ENCODE measurements around the gene MAML2. TPM values are rescaled to one million over a fixed set of nuclear protein-coding genes. Genes with fewer than 3 reads are reported as not detected.

Gene MAML2
- total and polyA plus RNA-seq, 2 donors = 7.9 to 9.8 TPM

DNA sequence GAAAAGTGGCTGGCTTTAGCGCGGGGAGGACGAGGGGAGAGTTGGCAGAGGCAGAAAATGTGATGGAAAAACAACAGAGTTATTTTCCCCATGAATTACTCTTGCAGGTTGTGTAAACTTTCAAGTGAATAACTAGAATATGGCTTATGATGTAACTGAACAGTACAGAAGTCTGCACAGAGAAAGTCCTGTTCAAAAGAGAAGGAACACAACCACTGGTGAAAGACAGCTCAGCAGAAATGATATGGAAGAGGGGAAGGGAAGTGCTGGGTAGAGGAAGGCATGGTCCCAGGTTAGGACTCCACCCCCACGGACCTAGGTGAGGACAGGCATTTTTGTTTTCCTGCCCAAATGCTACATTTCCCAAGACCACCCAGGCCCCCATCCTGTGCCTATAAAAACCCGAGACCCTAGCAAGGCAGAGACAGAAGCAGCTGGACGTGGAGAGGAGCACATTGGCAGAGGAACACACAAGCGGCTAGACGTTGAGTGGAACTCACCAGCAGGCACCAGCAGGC is 77.7 kb downstream of the MAML2 start:
- H3K27ac ChIP-seq (ENCODE audit: low read depth in 1 of 2, low read length in 1 of 2) = no peak overlapping the region
- 97% methylated on average over 8 of the region's 8 CpGs for WGBS
- peaks cover 1 to 10% of the 10 kb centered on the region in 2 donors for H3K4me1 ChIP-seq (ENCODE audit: control insufficient read depth in 2 of 2, insufficient read depth in 2 of 2, low read length in 2 of 2)

DNA sequence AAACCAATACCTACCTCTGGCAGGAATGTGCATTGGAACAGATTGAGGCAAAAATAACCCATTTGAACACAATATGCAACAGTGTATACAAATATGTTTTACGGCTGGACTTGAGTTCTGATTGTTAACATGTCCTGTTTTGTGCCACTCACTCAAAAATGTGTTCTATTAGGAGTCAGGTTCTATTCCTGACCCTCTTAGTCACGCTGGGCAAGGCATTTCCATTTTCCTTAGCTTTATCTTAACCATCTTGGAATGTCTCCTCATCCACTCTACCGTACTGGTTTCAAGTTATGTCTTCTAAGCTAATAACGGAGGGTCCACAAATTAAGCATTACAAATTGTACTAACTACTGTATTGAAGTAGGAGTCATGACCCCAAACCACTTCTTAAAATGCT is 78.6 kb downstream of the MAML2 start:
- Histone ChIP-seq H3K4me3 (ENCODE audit: low read length in 2 of 2) (no peak overlapping the region), H3K4me1 (ENCODE audit: control insufficient read depth in 2 of 2, insufficient read depth in 2 of 2, low read length in 2 of 2) (peaks cover 9 to 19% of the 10 kb centered on the region in 2 donors), H3K36me3 (ENCODE audit: control insufficient read depth in 2 of 2, insufficient read depth in 2 of 2, low read length in 1 of 2) (no peaks in the 10 kb centered on the region), H3K9me3 (ENCODE audit: control insufficient read depth in 2 of 2, insufficient read depth in 1 of 2, low read length in 1 of 2) (no peaks in the 10 kb centered on the region), H3K27me3 (ENCODE audit: control insufficient read depth in 2 of 2, insufficient read depth in 1 of 2, low read length in 1 of 2) (no peaks in the 10 kb centered on the region), H3K27ac (ENCODE audit: low read depth in 1 of 2, low read length in 1 of 2) (no peak overlapping the region)
- no peak for DNase-seq (ENCODE audit: low read depth in 6 of 9, low spot score in 9 of 9)
- WGBS = 90% methylated on average over 4 of the region's 4 CpGs

More for the DNA sequence above, 77.7 kb downstream of the MAML2 start:
- H3K9me3 ChIP-seq (ENCODE audit: control insufficient read depth in 2 of 2, insufficient read depth in 1 of 2, low read length in 1 of 2) = no peaks in the 10 kb centered on the region
- no peak for DNase-seq (ENCODE audit: low read depth in 6 of 9, low spot score in 9 of 9)
- no peak overlapping the region for H3K4me3 ChIP-seq (ENCODE audit: low read length in 2 of 2)
- no peaks in the 10 kb centered on the region for H3K27me3 ChIP-seq (ENCODE audit: control insufficient read depth in 2 of 2, insufficient read depth in 1 of 2, low read length in 1 of 2)
- H3K36me3 ChIP-seq (ENCODE audit: control insufficient read depth in 2 of 2, insufficient read depth in 2 of 2, low read length in 1 of 2) = no peaks in the 10 kb centered on the region

DNA sequence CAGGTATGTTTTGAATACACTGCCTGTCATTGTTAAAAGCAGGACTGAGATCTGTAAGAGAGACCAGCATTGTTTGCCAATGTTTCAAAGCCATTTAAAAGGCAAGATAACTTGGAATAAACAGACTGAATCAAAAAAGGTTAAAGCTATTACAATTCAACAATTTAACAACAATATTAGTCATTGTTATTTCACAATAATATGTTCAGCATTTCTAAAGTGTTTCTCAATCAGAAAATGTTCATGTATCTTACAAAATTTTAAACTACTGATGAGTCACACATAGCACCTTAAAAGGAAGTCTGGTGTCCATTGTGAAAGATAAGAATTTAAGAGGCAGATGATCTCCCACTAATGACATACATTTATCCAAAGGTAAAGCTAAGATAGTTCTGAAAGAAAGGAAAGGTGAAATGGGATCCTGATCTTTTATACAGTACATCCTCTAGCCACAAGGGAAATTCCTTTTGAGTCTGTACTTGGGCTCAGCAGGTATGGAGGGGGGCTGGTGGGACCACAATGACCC is 79.7 kb downstream of the MAML2 start:
- DNase-seq (ENCODE audit: low read depth in 6 of 9, low spot score in 9 of 9) = no peak
- H3K27ac ChIP-seq (ENCODE audit: low read depth in 1 of 2, low read length in 1 of 2) = peak overlapping the region in 1 of 2 donors; percentile 43

DNA sequence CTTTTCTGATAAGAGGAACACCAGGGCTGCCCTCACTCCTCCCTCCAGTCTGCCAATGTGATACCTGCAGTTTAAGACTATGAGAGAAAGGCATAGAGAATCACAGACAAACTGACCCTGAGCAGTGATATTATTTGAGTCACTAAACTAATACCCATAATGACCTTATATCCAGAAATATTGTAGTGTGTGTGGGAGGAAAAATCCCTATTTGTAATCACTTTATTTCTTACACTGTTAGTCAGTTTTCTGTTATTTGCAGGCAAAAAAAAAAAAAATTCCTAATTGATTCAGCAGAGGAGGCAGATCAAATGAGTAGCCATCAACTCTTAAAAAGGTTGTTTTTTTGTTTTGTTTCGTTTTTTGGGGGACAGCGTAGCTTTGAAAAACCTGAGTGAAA is 82.5 kb downstream of the MAML2 start:
- Histone ChIP-seq H3K9me3 (ENCODE audit: control insufficient read depth in 2 of 2, insufficient read depth in 1 of 2, low read length in 1 of 2) (no peaks in the 10 kb centered on the region), H3K36me3 (ENCODE audit: control insufficient read depth in 2 of 2, insufficient read depth in 2 of 2, low read length in 1 of 2) (no peaks in the 10 kb centered on the region), H3K4me1 (ENCODE audit: control insufficient read depth in 2 of 2, insufficient read depth in 2 of 2, low read length in 2 of 2) (peaks cover 40 to 42% of the 10 kb centered on the region in 2 donors), H3K4me3 (ENCODE audit: low read length in 2 of 2) (no peak overlapping the region), H3K27ac (ENCODE audit: low read depth in 1 of 2, low read length in 1 of 2) (peak overlapping the region in 1 of 2 donors; percentile 77), H3K27me3 (ENCODE audit: control insufficient read depth in 2 of 2, insufficient read depth in 1 of 2, low read length in 1 of 2) (no peaks in the 10 kb centered on the region)
- 95% methylated on average over 2 of the region's 2 CpGs for WGBS
- no peak for DNase-seq (ENCODE audit: low read depth in 6 of 9, low spot score in 9 of 9)

More for the DNA sequence above, 79.7 kb downstream of the MAML2 start:
- Histone ChIP-seq H3K36me3 (ENCODE audit: control insufficient read depth in 2 of 2, insufficient read depth in 2 of 2, low read length in 1 of 2) (no peaks in the 10 kb centered on the region), H3K4me1 (ENCODE audit: control insufficient read depth in 2 of 2, insufficient read depth in 2 of 2, low read length in 2 of 2) (peaks cover 19 to 30% of the 10 kb centered on the region in 2 donors), H3K9me3 (ENCODE audit: control insufficient read depth in 2 of 2, insufficient read depth in 1 of 2, low read length in 1 of 2) (no peaks in the 10 kb centered on the region), H3K27me3 (ENCODE audit: control insufficient read depth in 2 of 2, insufficient read depth in 1 of 2, low read length in 1 of 2) (no peaks in the 10 kb centered on the region), H3K4me3 (ENCODE audit: low read length in 2 of 2) (no peak overlapping the region)

DNA sequence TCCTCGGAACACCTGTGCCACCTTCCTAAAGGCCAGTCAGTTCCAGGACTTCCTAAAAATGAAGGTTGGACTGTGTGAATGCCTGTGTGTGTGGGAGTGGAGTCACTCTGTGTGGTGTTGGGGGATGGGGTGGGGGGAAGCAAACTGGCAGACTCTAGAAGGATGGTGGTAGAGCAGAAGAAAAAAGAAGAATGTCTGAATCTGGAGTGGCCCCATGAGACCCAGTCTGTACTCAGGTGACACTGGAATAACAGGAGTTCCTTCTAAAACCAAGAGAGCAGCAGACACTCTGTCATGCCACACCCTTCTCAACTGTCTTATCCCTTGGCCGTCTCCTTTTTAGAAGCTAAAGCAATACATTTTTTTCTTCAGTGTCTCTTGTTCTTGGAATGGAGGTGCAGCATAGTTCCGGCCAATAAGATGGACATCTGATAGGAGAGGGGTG is 82.9 kb downstream of the MAML2 start:
- no peaks in the 10 kb centered on the region for H3K9me3 ChIP-seq (ENCODE audit: control insufficient read depth in 2 of 2, insufficient read depth in 1 of 2, low read length in 1 of 2)
- H3K36me3 ChIP-seq (ENCODE audit: control insufficient read depth in 2 of 2, insufficient read depth in 2 of 2, low read length in 1 of 2) = no peaks in the 10 kb centered on the region
- H3K4me1 ChIP-seq (ENCODE audit: control insufficient read depth in 2 of 2, insufficient read depth in 2 of 2, low read length in 2 of 2) = peaks cover 44 to 45% of the 10 kb centered on the region in 2 donors
- WGBS = 92% methylated on average over 3 of the region's 3 CpGs
- H3K4me3 ChIP-seq (ENCODE audit: low read length in 2 of 2) = no peak overlapping the region
- peak overlapping the region; percentile 14 to 77 for H3K27ac ChIP-seq (ENCODE audit: low read depth in 1 of 2, low read length in 1 of 2)
- peak in 1 of 9 donors; percentile 47 for DNase-seq (ENCODE audit: low read depth in 6 of 9, low spot score in 9 of 9)
- H3K27me3 ChIP-seq (ENCODE audit: control insufficient read depth in 2 of 2, insufficient read depth in 1 of 2, low read length in 1 of 2) = no peaks in the 10 kb centered on the region

DNA sequence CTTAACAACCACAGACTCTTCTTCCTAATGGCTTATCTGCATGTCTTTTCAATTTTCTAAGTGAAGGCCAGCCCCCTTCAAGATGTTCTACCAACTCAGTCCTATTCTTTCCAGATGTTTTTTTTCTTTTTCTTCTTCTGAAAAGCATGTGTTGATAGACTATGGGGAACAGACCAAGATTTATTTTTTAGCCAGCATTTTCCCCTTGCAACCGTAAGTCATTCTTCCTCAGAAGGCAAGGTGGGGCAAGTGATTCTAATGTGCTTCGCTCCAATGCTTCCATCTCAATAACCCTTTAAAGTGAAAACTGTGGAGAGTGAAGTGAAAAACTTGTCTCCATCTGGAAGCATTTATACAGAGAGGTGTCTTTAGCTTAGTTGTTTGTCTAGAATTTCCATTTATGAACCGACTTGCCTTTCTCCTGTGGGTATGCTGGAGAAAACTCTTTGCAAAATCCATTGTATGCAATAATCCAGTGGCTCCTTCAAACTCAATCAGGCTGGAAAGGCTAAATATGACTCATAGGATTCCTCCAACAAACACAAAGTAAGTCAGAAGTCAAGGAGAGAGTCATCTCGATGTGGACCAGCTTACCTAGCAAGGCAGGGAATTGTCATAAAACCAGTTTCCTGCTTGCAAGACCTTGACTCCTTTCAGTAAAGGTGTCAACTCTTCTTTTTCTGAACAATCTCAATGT is 83.7 kb downstream of the MAML2 start:
- H3K36me3 ChIP-seq (ENCODE audit: control insufficient read depth in 2 of 2, insufficient read depth in 2 of 2, low read length in 1 of 2) = no peaks in the 10 kb centered on the region
- peak overlapping the region; percentile 19 to 90 for H3K27ac ChIP-seq (ENCODE audit: low read depth in 1 of 2, low read length in 1 of 2)
- H3K4me3 ChIP-seq (ENCODE audit: low read length in 2 of 2) = no peak overlapping the region
- peaks cover 50 to 52% of the 10 kb centered on the region in 2 donors for H3K4me1 ChIP-seq (ENCODE audit: control insufficient read depth in 2 of 2, insufficient read depth in 2 of 2, low read length in 2 of 2)
- 67% methylated on average over 4 of the region's 4 CpGs for WGBS
- H3K9me3 ChIP-seq (ENCODE audit: control insufficient read depth in 2 of 2, insufficient read depth in 1 of 2, low read length in 1 of 2) = no peaks in the 10 kb centered on the region
- no peaks in the 10 kb centered on the region for H3K27me3 ChIP-seq (ENCODE audit: control insufficient read depth in 2 of 2, insufficient read depth in 1 of 2, low read length in 1 of 2)
- peak in 1 of 9 donors; percentile 60 for DNase-seq (ENCODE audit: low read depth in 6 of 9, low spot score in 9 of 9)

DNA sequence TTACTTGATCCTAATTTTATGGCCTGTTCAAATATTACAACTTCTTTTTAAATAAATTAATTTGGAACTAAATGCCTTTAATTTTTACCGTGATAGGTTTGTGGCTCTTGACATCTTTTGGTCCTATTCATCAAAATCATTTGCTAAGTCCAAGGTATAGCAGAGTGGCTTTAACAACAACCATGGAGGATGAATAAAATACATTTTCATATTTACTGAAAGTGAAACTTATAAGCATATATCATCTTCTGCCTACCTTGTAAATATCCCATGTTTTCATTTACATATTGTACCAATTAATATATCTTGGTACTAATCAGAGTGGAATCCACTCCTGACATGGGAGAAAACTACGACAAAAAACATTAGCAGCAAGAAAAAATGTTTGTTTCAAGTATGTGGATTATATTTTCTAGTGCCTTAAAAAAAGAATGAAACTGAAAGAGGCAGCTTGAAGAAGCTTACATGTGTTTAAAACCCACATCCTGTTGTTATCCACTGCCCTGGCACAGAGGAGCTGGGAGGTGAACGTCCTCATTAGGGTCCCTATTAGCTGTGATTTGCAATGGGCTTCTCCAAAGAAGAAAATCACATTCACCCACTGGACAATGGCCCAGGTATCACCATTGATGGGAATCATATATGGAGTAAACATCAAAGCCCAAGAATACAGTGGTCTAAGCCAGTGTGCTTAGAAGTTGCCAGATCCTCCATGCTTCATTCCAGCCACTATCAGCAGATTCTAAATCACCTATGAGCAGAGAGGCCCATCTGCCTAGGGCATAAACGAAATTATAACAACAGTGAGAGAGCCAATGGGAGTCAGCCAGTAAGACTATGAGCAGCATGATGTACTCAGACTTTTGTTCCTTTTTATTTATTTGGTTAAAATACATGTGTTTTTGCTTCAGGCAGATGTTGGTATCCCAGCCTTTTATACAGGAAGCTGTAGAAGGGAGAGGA is 84.7 kb downstream of the MAML2 start:
- Histone ChIP-seq H3K4me1 (ENCODE audit: control insufficient read depth in 2 of 2, insufficient read depth in 2 of 2, low read length in 2 of 2) (peaks cover 54 to 56% of the 10 kb centered on the region in 2 donors), H3K36me3 (ENCODE audit: control insufficient read depth in 2 of 2, insufficient read depth in 2 of 2, low read length in 1 of 2) (no peaks in the 10 kb centered on the region), H3K9me3 (ENCODE audit: control insufficient read depth in 2 of 2, insufficient read depth in 1 of 2, low read length in 1 of 2) (no peaks in the 10 kb centered on the region), H3K27me3 (ENCODE audit: control insufficient read depth in 2 of 2, insufficient read depth in 1 of 2, low read length in 1 of 2) (no peaks in the 10 kb centered on the region), H3K4me3 (ENCODE audit: low read length in 2 of 2) (peak overlapping the region in 1 of 2 donors; percentile 18), H3K27ac (ENCODE audit: low read depth in 1 of 2, low read length in 1 of 2) (peak overlapping the region; percentile 90 to 92)
- 23% methylated on average over 4 of the region's 4 CpGs for WGBS
- DNase-seq (ENCODE audit: low read depth in 6 of 9, low spot score in 9 of 9) = peak in 7 of 9 donors; percentile 49 to 86 (median 68)

DNA sequence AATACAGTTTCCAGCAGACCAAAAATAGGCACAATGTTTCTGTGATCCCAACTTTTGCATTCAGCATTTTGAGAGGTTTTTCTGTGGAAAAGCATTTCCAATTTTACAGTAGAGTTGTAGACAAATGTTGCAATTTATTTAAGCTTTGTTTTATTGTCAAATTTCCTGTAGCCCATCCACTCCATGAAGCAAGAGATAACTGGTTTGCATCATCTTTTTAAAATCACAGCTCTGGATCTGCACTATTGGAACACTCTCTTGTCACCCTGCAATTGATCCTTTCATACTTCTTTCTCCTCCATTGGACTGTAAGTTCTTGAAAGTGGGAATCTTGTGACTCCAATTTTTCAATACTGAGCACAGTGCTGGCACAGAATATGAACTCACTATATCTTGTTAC is 86.0 kb downstream of the MAML2 start:
- H3K9me3 ChIP-seq (ENCODE audit: control insufficient read depth in 2 of 2, insufficient read depth in 1 of 2, low read length in 1 of 2) = no peaks in the 10 kb centered on the region
- no peaks in the 10 kb centered on the region for H3K27me3 ChIP-seq (ENCODE audit: control insufficient read depth in 2 of 2, insufficient read depth in 1 of 2, low read length in 1 of 2)
- no peak overlapping the region for H3K4me3 ChIP-seq (ENCODE audit: low read length in 2 of 2)
- peak overlapping the region; percentile 73 to 90 for H3K27ac ChIP-seq (ENCODE audit: low read depth in 1 of 2, low read length in 1 of 2)
- no peaks in the 10 kb centered on the region for H3K36me3 ChIP-seq (ENCODE audit: control insufficient read depth in 2 of 2, insufficient read depth in 2 of 2, low read length in 1 of 2)
- peaks cover 54 to 59% of the 10 kb centered on the region in 2 donors for H3K4me1 ChIP-seq (ENCODE audit: control insufficient read depth in 2 of 2, insufficient read depth in 2 of 2, low read length in 2 of 2)
- DNase-seq (ENCODE audit: low read depth in 6 of 9, low spot score in 9 of 9) = no peak

Data from thymus (tissue), 11 donors.